AG04450 (cell line): ENCODE results near the gene ADAMTS16. TPM values are rescaled to one million over a fixed set of nuclear protein-coding genes. Genes with fewer than 3 reads are reported as not detected.

Experiments
- CTCF ChIA-PET: fragments of 300-600, 350-600 bp; formaldehyde crosslinking; extraction: SDS; loops from one replicate; lab custom pipeline; 2022; ENCODE audit warnings: antibody characterized with exemption, inconsistent platforms; lab: Charles Lee
- POLR2A ChIA-PET: fragments of 350-600 bp; formaldehyde crosslinking; extraction: SDS; loops from one replicate; lab custom pipeline; 2021; ENCODE audit warnings: antibody characterized with exemption, inconsistent platforms; lab: Yijun Ruan, JAX
- DNase-seq: peaks from one replicate; pipeline ENCODE4 v3.0.0-alpha.2; 2011; ENCODE audit warnings: low read depth, low spot score
- H3K27ac ChIP-seq: one replicate; pipeline ENCODE4 v1.5.1; 2012; ENCODE audit warnings: low read depth, low read length, control low read depth
- H3K27me3 ChIP-seq: one replicate; pipeline ENCODE4 v1.6.0; 2012; ENCODE audit warnings: low read length; ENCODE audit not compliant: control insufficient read depth, insufficient read depth
- H3K4me3 ChIP-seq: 2 replicates; pipeline ENCODE4 v1.5.1; 2011; ENCODE audit warnings: mild to moderate bottlenecking, low read depth, low read length, control low read depth
- H3K9me3 ChIP-seq: 2 replicates; pipeline ENCODE4 v1.5.1; 2012; ENCODE audit warnings: low read length; ENCODE audit not compliant: control insufficient read depth, insufficient read depth
- CTCF ChIP-seq: IDR thresholded peaks from 2 replicates; pipeline ENCODE4 v1.5.1; 2011; ENCODE audit warnings: low read depth, low read length, control low read depth, inconsistent platforms
- polyA plus RNA-seq: library from polyadenylated mRNA; depleted of rRNA; stranded (reverse); fragments of >200 nt; gene quantifications from 2 replicates; pipeline ENCODE4 v1.2.3, GENCODE V29; 2011

ADAMTS16 gene
- polyA plus RNA-seq, 1 experiment, result 0.04 TPM

- ChIA-PET POLR2A (no interaction called here), CTCF (no interaction called here)
- Histone ChIP-seq H3K27me3 (no peaks in the 10 kb centered on the region), H3K4me3 (no peak overlapping the region), H3K9me3 (peaks cover 54% of the 10 kb centered on the region), H3K27ac (no peak overlapping the region)
- no peak for DNase-seq
- no peak for TF ChIP-seq CTCF
These were observed 126.2 kb downstream of the ADAMTS16 start for GRCh38 chr5:5266297-5266696.

GRCh38 chr5:5270161-5270560 is 130.0 kb downstream of the ADAMTS16 start:
- no peak for DNase-seq
- ChIA-PET CTCF (no interaction called here), POLR2A (no interaction called here)
- TF ChIP-seq CTCF, result no peak
- H3K9me3 ChIP-seq, result peaks cover 43% of the 10 kb centered on the region
- H3K4me3 ChIP-seq, result no peak overlapping the region
- H3K27me3 ChIP-seq, result no peaks in the 10 kb centered on the region
- H3K27ac ChIP-seq, result no peak overlapping the region

- no peak for TF ChIP-seq CTCF
- no peak overlapping the region for H3K27ac ChIP-seq
- H3K4me3 ChIP-seq, result no peak overlapping the region
- H3K27me3 ChIP-seq, result no peaks in the 10 kb centered on the region
- POLR2A ChIA-PET, result no interaction called here
- CTCF ChIA-PET, result no interaction called here
- DNase-seq, result no peak
- peaks cover 41% of the 10 kb centered on the region for H3K9me3 ChIP-seq
These were observed 131.0 kb downstream of the ADAMTS16 start for GRCh38 chr5:5270958-5271785.

GRCh38 chr5:5271786-5272321 is 131.7 kb downstream of the ADAMTS16 start:
- no peak overlapping the region for H3K27ac ChIP-seq

More at GRCh38 chr5:5271786-5272321, 131.7 kb downstream of the ADAMTS16 start:
- Histone ChIP-seq H3K27me3 (no peaks in the 10 kb centered on the region), H3K9me3 (peaks cover 45% of the 10 kb centered on the region), H3K4me3 (no peak overlapping the region)
- DNase-seq, result no peak
- TF ChIP-seq CTCF, result no peak
- ChIA-PET CTCF (no interaction called here), POLR2A (no interaction called here)
